Measurements from ENCODE around the gene CES5A.
"Not testable (repeated sequence)": the region's sequence is repeated elsewhere in the genome, so short reads cannot be mapped to it uniquely, and the experiment has no call there.

Gene CES5A

GRCh38 chr16:55842369-55843104 lies 32.6 kb downstream of the CES5A start:
- Histone ChIP-seq H3K9me3 (ENCODE audit: severe bottlenecking) (no peaks in the 10 kb centered on the region), H3K36me3 (no peaks in the 10 kb centered on the region), H3K27me3 (ENCODE audit: insufficient read depth, low read depth, severe bottlenecking) (no peaks in the 10 kb centered on the region), H3K27ac (no peak overlapping the region), H3K4me3 (ENCODE audit: low read depth, low read length) (no peak overlapping the region)
- peak; percentile 56 for TF ChIP-seq CTCF (IDR thresholded peaks at IDR 0.05; ENCODE audit: low read depth, low read length)
- peak; percentile 25 for DNase-seq

GRCh38 chr16:55839115-55839514 lies 36.1 kb downstream of the CES5A start:
- Histone ChIP-seq H3K9me3 (ENCODE audit: severe bottlenecking) (no peaks in the 10 kb centered on the region), H3K36me3 (no peaks in the 10 kb centered on the region), H3K27ac (no peak overlapping the region), H3K27me3 (ENCODE audit: insufficient read depth, low read depth, severe bottlenecking) (no peaks in the 10 kb centered on the region), H3K4me3 (ENCODE audit: low read depth, low read length) (no peak overlapping the region)
- DNase-seq, result no peak
- TF ChIP-seq CTCF (IDR thresholded peaks at IDR 0.05; ENCODE audit: low read depth, low read length), result no peak

- H3K9me3 ChIP-seq (ENCODE audit: severe bottlenecking), result no peaks in the 10 kb centered on the region
- H3K36me3 ChIP-seq, result no peaks in the 10 kb centered on the region
- no peaks in the 10 kb centered on the region for H3K27me3 ChIP-seq (ENCODE audit: insufficient read depth, low read depth, severe bottlenecking)
- DNase-seq, result no peak
- H3K27ac ChIP-seq, result no peak overlapping the region
- no peak overlapping the region for H3K4me3 ChIP-seq (ENCODE audit: low read depth, low read length)
- no peak for TF ChIP-seq CTCF (IDR thresholded peaks at IDR 0.05; ENCODE audit: low read depth, low read length)
Measured at GRCh38 chr16:55836158-55836611, 39.0 kb downstream of the CES5A start.

DNA sequence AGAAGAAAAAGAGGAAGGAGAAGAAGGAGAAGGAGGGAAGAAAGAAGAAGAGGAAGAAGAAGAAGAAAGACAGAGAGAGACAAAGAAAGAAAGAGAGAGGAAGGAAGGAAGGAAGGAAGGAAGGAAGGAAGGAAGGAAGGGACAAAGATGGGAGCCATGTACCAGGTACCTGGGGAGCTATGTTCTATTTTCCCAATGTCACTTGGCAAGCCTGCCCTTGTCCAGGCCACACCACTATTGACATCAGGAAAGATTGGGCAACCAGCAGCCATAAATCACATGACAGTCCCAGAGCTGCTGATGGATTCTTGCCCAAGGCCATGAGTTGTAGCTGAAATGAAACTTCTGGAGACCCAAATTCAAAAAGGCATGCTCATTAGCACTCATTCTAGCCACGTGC lies 39.6 kb downstream of the CES5A start:
- Histone ChIP-seq H3K36me3 (no peaks in the 10 kb centered on the region), H3K27ac (no peak overlapping the region), H3K27me3 (ENCODE audit: insufficient read depth, low read depth, severe bottlenecking) (no peaks in the 10 kb centered on the region), H3K9me3 (ENCODE audit: severe bottlenecking) (no peaks in the 10 kb centered on the region), H3K4me3 (ENCODE audit: low read depth, low read length) (no peak overlapping the region)
- no peak for TF ChIP-seq CTCF (IDR thresholded peaks at IDR 0.05; ENCODE audit: low read depth, low read length)
- DNase-seq, result no peak

GRCh38 chr16:55835173-55835572 lies 40.0 kb downstream of the CES5A start:
- H3K27ac ChIP-seq; H3K36me3 ChIP-seq; H3K4me3 ChIP-seq (ENCODE audit: low read depth, low read length); DNase-seq; H3K27me3 ChIP-seq (ENCODE audit: insufficient read depth, low read depth, severe bottlenecking); H3K9me3 ChIP-seq (ENCODE audit: severe bottlenecking): not testable (repeated sequence)

- H3K9me3 ChIP-seq (ENCODE audit: severe bottlenecking), result no peaks in the 10 kb centered on the region
- H3K27ac ChIP-seq, result no peak overlapping the region
- H3K36me3 ChIP-seq, result no peaks in the 10 kb centered on the region
- H3K27me3 ChIP-seq (ENCODE audit: insufficient read depth, low read depth, severe bottlenecking), result no peaks in the 10 kb centered on the region
- no peak overlapping the region for H3K4me3 ChIP-seq (ENCODE audit: low read depth, low read length)
- no peak for TF ChIP-seq CTCF (IDR thresholded peaks at IDR 0.05; ENCODE audit: low read depth, low read length)
- no peak for DNase-seq
Measured at GRCh38 chr16:55834049-55834448, 41.1 kb downstream of the CES5A start.

Measured in WERI-Rb-1 (cell line).